ENCODE data around the gene CREB3L2.

CREB3L2 gene

DNA sequence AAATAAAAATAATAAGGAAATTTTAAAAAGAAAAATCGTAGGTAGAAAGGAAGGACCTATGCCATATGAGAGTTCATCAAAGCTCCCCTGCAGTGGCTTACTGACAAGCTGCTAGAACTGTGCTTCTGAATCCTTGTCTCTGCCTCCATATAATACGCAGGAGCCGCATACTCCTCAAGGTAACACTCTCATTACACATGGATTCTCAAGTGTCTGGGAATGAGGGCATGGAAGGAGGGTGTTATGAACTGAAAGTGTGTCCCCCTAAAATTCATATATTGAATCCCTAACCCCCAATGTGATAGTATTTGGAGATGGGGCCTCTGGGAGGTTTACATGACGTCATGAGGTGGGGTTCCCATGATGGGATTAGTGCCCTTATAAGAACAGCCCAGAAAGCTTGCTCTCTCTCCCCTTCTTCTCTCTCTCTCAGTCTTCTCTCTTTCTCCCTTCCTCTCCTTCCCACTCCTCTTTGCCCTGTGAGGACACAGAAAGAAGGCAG is 35.2 kb downstream of the CREB3L2 start:
- Histone ChIP-seq H3K4me1 (no peaks in the 10 kb centered on the region), H3K4me2 (no peak overlapping the region), H3K4me3 (no peak overlapping the region), H3K27ac (no peak overlapping the region), H3K27me3 (no peaks in the 10 kb centered on the region), H3K36me3 (peaks cover 7% of the 10 kb centered on the region; the same call in 1 of the 2 replicates), H4K20me1 (no peaks in the 10 kb centered on the region), H3K9ac (no peak overlapping the region), H3K9me3 (peaks cover 6% of the 10 kb centered on the region)
- TF ChIP-seq Cebpa-rat (IDR thresholded peaks at IDR 0.05): no peak

DNA sequence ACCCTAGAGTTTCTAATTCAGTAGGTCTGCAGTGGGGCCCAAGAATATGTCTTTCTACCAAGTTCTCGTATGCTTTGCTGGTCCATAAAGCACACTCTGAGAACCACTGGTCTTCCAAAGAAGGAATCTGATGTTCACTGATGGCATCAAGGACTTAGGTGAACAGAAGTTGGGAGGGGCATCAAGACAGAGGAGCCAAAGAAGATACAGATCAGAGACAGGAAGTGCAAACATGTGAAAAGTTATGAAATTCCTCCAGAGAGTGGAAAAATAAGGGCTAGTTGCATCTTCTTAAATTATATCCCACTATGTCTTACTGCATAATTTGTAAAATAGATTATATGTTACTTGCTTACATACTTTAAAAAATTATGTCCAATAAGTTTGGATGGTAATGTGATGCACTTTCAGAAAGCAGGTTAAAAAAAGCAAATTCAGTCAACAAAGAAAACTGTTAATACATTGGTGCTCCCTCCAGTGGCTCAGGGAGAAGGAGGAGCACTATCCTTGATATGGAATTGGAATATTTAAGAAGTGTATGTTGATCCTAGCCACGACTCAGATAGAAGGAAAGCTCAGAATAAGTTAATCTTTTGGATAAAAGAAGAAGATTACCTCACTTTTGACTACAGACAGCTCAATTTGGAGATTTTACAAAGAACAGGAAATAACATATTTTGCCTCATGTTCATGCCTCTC is 35.8 kb downstream of the CREB3L2 start:
- Histone ChIP-seq H3K4me1 (no peaks in the 10 kb centered on the region), H3K27me3 (no peaks in the 10 kb centered on the region), H3K36me3 (peaks cover 7% of the 10 kb centered on the region; the same call in 1 of the 2 replicates), H3K4me2 (no peak overlapping the region), H3K27ac (no peak overlapping the region), H3K9ac (no peak overlapping the region), H4K20me1 (no peaks in the 10 kb centered on the region), H3K9me3 (peaks cover 6% of the 10 kb centered on the region; the same call in 1 of the 2 replicates), H3K4me3 (no peak overlapping the region)
- no peak for TF ChIP-seq Cebpa-rat (IDR thresholded peaks at IDR 0.05)

DNA sequence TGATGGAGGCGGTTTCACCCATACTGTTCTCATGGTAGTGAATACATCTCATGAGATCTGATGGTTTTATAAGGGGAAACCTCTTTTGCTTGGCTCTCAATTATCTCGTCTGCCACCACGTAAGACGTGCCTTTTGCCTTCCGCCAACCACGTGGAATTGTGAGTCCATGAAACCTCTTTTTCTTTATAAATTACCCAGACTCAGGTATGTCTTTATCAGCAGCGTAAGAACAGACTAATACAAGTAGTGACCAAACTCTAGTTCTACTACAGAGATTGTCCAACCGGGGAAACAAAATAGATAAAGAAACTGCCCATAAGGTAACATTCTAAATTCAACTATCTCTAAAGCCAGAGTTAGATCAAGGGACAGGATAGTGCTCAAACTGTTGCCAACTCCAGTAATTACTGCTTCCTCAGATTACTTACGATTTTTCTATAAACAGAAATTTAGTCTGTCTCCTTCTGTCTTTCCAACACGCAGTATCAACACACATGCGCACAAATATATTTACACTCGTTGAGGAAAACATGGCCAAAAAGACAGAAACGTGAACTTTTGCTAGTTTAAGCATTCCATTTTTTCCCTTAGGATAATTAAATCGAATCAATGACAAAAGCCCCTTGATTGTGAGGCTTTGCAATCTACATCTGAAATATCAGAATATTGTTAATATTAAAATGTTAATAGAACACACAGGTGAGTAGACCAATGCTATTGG is 36.9 kb downstream of the CREB3L2 start:
- Histone ChIP-seq H3K36me3 (peaks cover 7% of the 10 kb centered on the region; the same call in 1 of the 2 replicates), H3K27me3 (no peaks in the 10 kb centered on the region), H3K9ac (no peak overlapping the region), H3K9me3 (peaks cover 6% of the 10 kb centered on the region; the same call in 1 of the 2 replicates), H3K4me1 (no peaks in the 10 kb centered on the region), H4K20me1 (no peaks in the 10 kb centered on the region), H3K27ac (no peak overlapping the region), H3K4me2 (no peak overlapping the region), H3K4me3 (no peak overlapping the region)
- no peak for TF ChIP-seq Cebpa-rat (IDR thresholded peaks at IDR 0.05)

GRCh38 chr7:137962875-137963507 is 38.9 kb downstream of the CREB3L2 start:
- H3K4me1 ChIP-seq: no peaks in the 10 kb centered on the region

DNA sequence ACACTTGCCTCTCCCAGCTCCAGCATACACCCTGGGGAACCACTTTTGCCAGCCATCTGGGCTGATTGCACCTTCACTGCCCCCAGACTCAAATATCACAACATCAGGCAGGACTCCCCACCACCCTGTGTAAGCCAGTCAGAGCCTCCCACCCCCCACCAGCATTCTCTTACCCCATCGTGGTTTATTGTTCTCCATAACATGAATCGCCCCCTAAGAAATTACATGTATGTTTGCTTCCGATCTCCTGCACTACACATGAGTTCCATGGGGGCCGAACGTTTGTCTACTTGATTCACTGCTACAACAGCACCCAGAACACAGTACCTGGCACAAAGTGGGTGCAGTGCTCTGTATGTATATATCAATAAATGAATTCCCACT is 39.4 kb downstream of the CREB3L2 start:
- Histone ChIP-seq H3K27ac (no peak overlapping the region), H4K20me1 (0 out of 2 replicates have a peak, but pooled peaks cover 5% of the 10 kb centered on the region), H3K4me1 (no peaks in the 10 kb centered on the region), H3K27me3 (no peaks in the 10 kb centered on the region), H3K9me3 (no peaks in the 10 kb centered on the region), H3K4me2 (no peak overlapping the region), H3K9ac (no peak overlapping the region), H3K4me3 (no peak overlapping the region), H3K36me3 (peaks cover 10% of the 10 kb centered on the region)
- no peak for TF ChIP-seq Cebpa-rat (IDR thresholded peaks at IDR 0.05)

More at GRCh38 chr7:137962875-137963507, 38.9 kb downstream of the CREB3L2 start:
- H3K36me3 ChIP-seq: peaks cover 7% of the 10 kb centered on the region
- no peaks in the 10 kb centered on the region for H4K20me1 ChIP-seq
- H3K9ac ChIP-seq: no peak overlapping the region
- TF ChIP-seq Cebpa-rat (IDR thresholded peaks at IDR 0.05): no peak
- no peaks in the 10 kb centered on the region for H3K9me3 ChIP-seq
- no peak overlapping the region for H3K4me3 ChIP-seq
- H3K27ac ChIP-seq: no peak overlapping the region
- no peak overlapping the region for H3K4me2 ChIP-seq
- H3K27me3 ChIP-seq: no peaks in the 10 kb centered on the region

DNA sequence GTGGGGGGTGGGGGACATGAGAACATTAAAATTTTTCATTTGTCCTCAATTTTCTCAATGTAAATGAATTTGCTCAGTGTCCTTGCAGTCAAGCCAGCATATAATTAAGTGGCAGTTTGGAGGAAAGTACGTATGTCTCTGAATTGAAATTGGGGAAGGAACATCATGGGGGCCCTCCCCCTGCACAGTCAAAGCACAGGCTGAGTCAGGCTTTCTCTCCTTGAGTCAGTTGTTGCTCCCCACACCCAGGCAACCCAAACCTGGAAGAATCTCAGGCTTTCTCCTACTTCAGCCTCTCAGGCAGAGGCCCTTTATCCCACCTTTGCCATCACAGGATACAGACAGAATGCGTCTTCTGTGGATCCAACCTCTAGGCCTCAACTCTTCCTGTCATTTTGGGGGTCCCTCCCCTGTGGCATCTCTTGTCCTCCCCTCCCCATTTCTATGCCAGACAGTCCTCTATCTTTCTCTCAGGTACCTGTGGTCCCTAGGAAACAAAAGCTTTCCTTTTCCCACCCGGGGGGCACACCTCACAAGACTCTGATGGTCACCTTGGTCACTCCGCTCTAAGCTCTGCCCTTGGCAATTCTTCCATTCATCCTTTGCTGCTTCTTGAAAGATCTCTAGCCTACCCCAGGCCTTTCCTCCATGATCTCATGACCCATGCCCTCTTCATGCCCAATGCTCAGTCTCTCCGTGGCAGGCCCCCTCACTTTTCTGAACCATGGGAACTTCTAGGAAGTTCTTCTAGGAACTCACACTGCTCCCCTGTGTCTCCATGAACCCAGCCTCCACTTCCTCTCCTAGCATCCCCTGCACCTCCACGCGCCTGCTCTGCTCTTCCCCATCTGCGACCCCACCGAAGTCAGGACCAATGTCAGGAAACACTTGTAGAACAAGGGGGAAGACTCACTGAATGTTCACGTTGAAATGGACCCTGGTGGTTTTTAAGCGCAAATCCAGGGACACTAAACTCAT is 40.4 kb downstream of the CREB3L2 start:
- H3K4me2 ChIP-seq: no peak overlapping the region
- H3K27me3 ChIP-seq: no peaks in the 10 kb centered on the region
- 0 out of 2 replicates have a peak, but pooled peaks cover 5% of the 10 kb centered on the region for H4K20me1 ChIP-seq
- no peak overlapping the region for H3K27ac ChIP-seq
- H3K4me1 ChIP-seq: no peaks in the 10 kb centered on the region
- no peaks in the 10 kb centered on the region for H3K9me3 ChIP-seq
- no peak overlapping the region for H3K9ac ChIP-seq
- no peak overlapping the region for H3K4me3 ChIP-seq
- TF ChIP-seq Cebpa-rat (IDR thresholded peaks at IDR 0.05): no peak
- peaks cover 10% of the 10 kb centered on the region for H3K36me3 ChIP-seq

DNA sequence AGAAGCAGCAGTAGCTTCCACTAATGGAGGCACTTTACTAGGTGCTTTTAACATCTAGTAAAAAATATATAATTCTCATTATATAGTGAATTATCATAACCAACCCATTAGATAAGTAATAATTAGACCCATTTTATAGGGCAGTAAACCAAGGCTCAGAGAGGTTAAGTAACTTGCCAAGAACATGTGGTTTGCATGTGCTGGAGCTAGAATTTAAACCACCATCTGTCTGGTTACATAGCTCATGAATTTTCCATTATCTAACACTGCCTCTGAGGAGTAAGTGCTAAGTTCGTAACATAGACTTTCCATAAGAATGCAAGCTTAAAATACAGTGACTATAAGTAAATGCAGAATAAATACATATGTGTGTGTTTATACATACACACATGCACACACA is 41.9 kb downstream of the CREB3L2 start:
- H3K4me3 ChIP-seq: no peak overlapping the region
- H3K36me3 ChIP-seq: peaks cover 10% of the 10 kb centered on the region
- no peak overlapping the region for H3K27ac ChIP-seq
- no peaks in the 10 kb centered on the region for H3K27me3 ChIP-seq
- no peak for TF ChIP-seq Cebpa-rat (IDR thresholded peaks at IDR 0.05)
- H3K9me3 ChIP-seq: no peaks in the 10 kb centered on the region
- H3K4me2 ChIP-seq: no peak overlapping the region
- no peaks in the 10 kb centered on the region for H3K4me1 ChIP-seq
- H4K20me1 ChIP-seq: 0 out of 2 replicates have a peak, but pooled peaks cover 5% of the 10 kb centered on the region
- no peak overlapping the region for H3K9ac ChIP-seq

- Histone ChIP-seq H3K4me1 (peaks cover 8% of the 10 kb centered on the region; the same call in 1 of the 2 replicates), H4K20me1 (0 out of 2 replicates have a peak, but pooled peaks cover 5% of the 10 kb centered on the region), H3K9ac (no peak overlapping the region), H3K27ac (no peak overlapping the region), H3K4me2 (no peak overlapping the region), H3K27me3 (no peaks in the 10 kb centered on the region), H3K4me3 (no peak overlapping the region), H3K9me3 (no peaks in the 10 kb centered on the region), H3K36me3 (peaks cover 10% of the 10 kb centered on the region)
- no peak for TF ChIP-seq Cebpa-rat (IDR thresholded peaks at IDR 0.05)
Measured at GRCh38 chr7:137958470-137959431, 43.1 kb downstream of the CREB3L2 start.
